GM19351 (cell line): Measurements from ENCODE around the gene GBX1.

Experiments used
- ATAC-seq: cut with Tn5 transposase; IDR thresholded peaks from one replicate; pipeline ENCODE4 v1.9.1; 2021; ENCODE audit warnings: mild to moderate bottlenecking, moderate library complexity; ENCODE audit not compliant: unreplicated experiment

The GBX1 gene

DNA sequence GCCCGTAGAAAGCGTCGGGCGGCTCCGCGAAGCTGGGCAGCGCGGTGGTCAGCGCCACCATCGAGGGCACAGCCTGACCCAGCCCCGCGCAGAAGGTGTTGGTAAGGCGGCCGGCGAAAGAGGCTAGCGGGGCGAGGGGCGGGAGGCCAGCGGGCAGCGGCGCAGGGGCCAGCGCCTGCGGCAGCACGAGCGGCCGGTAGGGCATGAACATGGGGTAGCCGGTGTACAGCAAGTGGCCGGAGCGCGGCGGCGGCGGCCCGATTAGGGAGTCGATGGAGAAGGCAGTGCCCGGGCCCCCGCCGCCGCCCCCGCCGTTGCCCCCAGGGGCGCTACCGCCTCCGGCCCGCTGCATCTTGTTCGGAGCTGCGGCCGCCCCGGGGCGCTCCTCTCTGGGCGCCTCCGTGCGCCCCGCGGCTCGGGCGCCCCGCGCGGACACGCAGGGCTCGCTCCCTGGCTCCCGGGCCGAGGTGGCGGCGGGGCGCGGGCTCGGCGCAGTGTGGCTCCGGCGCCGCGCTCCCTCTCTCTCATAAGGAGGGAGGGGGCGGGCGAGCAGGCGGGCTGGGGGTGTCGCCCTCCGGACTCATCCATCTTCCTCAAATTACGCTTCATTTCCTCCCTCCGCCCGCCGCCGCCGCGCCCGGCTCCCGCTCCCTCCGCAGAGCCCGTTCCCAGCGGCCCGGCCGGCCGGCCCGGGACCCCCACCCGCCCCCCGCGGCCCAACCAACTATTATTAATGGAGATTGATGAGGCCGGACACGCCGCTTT, at the start of gene GBX1:
Gene GBX1, minus strand, starts transcription at position 498 of the 765 bp plus-strand sequence. Its CDS starts 146 bp downstream, at position 352.
- no peak for ATAC-seq

DNA sequence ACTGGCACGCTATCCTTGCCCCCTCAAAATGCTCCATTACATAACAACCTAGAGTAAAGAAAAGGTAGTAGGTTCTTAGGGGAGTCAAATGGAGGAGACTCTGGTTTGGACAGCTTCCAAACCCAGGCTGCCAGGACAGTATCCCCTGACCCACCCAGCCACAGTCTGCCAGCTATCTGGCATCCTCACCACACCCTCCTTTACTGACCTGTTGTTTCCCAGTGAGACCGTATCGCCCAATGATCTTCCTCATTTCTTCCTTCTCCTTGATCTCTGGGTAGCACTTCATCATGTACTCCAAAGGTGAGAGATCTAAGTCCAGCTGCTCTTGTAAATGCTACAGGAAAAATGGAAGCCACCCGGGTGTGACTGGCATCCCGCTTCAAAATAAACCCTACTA, 47.9 kb upstream of the GBX1 start:
- no peak for ATAC-seq

DNA sequence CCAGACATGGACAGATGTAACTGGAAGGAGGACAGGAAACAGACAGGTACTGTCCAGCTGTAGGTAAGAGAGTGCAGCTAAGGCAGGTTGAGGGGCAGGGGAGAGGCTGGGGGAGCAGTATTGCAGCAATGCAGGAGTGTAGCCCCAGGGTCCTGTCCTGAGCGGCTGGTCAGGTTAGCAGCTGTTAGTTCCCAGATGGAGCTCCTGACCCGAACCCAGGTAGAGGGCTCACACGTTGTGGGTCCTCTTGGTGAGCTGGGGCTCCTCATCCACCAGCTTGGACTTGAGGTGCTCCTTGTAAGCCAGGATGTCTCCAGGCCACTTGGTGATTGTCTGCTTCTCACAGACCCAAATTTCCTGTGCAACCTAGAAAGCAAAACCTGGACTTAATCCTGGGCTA, 46.3 kb upstream of the GBX1 start:
- ATAC-seq: no peak

GRCh38 chr7:151212626-151213025, 45.1 kb upstream of the GBX1 start:
- ATAC-seq: no peak

DNA sequence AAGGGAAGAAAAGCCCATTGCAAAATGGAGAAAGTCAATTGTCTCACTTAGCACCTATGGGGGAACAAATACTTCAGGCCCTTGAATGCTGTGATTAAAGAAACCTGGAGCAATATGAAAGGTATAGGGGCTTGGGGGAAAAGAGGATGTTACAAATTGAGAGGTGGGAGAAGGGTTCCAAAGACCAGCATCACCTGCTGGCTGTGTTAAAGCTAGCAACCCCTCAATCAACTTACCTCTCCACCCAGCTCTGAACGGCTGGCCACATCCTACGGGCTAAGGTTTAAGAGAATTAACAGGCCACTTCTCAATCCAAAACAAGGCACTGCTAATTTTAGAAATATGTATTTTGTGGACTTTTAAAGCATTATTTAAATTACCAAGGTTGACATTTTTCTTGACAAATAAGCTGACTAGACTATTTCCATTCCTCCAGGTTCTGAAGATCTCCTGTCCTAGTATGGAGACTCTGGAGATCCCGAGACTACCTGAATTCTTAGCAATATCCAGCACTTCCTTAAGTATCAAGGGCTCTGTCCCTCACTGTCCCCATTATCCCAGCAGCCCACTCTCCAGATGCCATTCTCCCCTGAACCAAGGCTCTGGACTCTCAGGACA, 43.8 kb upstream of the GBX1 start:
- no peak for ATAC-seq

DNA sequence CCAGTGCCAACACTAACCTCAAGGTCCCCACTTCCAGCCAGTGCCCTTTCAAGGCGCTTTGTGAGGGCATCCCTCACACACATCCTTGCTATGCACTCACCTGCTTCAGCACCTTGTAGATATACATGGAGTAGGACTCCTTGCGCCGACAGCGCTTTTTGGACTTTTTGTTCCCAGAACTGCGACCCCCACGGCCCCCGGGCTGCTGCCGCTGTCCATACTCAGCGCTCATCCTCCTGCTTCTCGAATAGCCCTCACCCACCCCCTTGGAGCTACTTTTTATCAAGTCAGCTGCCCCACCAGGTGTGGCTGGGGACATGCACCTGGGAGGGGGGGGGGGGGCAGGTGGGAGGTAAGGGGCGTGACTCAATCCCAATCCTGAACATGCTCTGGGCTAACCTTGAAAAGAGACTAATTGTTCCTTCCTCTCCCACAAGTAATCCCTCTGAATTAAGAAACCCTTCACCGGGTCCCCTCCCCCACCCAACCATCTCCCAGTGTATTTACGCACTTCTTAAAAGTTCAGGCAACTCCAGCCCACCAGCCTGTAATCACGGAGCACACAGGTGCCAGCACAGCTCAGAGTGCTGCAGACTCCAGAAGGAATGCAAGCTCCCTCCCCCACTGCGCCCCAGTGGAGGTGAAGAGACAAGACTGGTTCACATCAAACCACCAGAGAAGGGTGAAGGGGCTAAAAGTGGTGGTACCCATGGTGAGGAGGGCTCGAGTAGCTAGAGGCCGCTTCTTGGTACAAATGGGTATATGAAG, 42.8 kb upstream of the GBX1 start, which contains the start of gene H2BK1:
Gene H2BK1, minus strand, starts transcription at position 402 of the 768 bp plus-strand sequence. Its CDS starts 170 bp downstream, at position 232.
- ATAC-seq: no peak

GRCh38 chr7:151209588-151209987, 42.1 kb upstream of the GBX1 start:
- no peak for ATAC-seq

GRCh38 chr7:151208253-151208862, 40.9 kb upstream of the GBX1 start:
- no peak for ATAC-seq

- no peak for ATAC-seq
Observed at GRCh38 chr7:151207804-151208203, 40.3 kb upstream of the GBX1 start.

DNA sequence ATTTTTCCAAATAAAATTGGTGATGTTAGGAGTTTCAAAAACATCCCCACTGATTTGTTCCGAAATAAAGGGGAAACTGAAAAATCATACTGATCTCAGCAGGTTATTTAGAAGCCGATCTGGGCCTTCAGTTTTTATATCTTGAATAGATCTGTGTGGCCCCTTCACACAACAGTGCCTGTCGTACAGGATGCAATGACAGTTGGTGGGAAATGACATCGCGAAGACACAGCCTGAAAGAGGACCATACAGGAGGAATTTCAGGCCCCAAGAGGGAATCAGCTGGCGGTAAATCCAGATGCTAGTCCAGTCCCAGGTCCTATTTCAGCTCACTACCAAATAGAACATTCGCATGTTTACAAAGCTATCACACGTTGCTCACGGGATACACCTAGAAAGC, 39.8 kb upstream of the GBX1 start:
- no peak for ATAC-seq

GRCh38 chr7:151206914-151207313, 39.4 kb upstream of the GBX1 start:
- ATAC-seq: no peak

GRCh38 chr7:151205730-151206129, 38.2 kb upstream of the GBX1 start:
- ATAC-seq: no peak

GRCh38 chr7:151204383-151205032, 37.0 kb upstream of the GBX1 start:
- no peak for ATAC-seq

DNA sequence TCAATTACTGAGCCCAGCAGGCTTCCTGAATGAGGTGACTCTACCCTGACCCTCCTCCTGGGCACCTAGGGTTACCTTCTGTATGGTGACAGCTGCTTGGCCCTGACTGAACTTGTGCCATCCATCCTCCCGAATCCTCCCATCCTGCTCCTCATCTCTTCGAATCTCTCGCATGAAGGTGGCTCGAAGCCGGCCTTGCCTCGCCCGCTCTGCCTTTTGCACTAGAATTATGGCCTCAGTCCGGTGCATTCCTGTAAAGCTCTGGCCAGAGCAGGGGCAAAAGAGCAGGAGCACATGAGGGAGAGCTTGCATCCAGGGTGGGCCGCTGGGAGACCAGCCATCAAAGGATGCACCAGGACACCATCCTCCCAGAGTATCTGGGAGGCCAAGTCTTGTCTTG, 35.3 kb upstream of the GBX1 start:
- ATAC-seq: no peak

GRCh38 chr7:151201751-151202150, 34.3 kb upstream of the GBX1 start:
- no peak for ATAC-seq

- no peak for ATAC-seq
Observed at GRCh38 chr7:151201344-151201743, 33.9 kb upstream of the GBX1 start.

- ATAC-seq: no peak
Observed at GRCh38 chr7:151198945-151199848, 31.7 kb upstream of the GBX1 start.

DNA sequence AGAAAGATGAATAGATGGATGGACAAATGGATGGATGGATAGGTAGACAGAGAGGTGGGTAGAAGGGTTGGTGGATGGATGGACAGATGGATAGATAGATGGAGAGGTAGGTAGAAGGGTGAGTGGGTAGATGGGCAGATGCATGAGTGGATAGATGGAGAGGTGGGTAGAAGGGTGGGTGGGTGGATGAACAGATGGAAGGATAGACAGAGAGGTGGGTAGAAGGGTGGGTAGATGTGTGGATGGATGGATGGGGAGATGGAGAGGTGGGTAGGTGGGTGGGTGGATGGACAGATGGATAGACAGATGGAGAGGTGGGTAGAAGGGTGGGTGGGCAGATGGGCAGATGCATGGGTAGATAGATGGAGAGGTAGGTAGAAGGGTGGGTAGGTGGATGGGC, 30.4 kb upstream of the GBX1 start:
- ATAC-seq: no peak

DNA sequence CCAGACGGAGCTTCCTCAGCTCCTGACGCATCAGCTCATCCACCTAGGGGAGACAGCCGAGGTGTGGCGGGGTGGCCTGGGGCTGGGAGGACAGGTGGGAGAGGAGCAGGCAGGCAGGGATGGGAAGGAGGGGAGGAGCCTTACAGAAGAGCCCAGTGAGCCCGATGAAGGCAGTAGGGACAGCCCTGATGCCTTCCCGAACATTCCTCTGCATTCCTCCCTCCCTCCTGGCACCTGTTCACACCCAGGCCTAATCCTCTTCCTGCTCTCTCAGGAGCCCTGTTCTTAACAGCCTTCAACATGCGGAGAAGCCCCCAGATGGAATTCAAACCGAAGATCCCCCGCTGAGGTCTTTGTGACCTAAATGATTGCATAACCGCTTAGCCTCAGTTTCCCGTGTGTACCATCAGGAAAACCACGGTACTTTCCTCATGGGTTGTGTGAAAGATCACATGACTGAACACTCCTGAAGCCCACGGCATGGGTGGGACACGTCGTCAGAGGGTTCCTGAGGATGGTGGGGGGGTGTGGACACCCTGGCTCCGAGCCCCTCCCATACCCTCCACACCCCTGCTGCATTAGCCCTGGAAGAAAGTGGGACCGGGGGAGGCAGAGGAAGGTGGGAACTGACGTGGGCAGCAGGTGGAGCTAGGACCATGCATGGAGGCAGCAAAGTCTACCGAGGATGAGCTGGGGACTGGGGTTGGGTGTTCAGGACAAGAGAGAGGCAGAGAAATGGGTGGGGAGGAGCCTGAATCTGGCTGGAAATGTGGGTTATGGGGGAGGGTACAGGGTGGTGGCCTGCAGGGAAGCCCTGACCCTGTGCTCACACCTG, 28.3 kb upstream of the GBX1 start:
- no peak for ATAC-seq
